Astrocyte (in vitro differentiated cells and primary cell): ENCODE results near the gene SNAPIN. TPM values are rescaled to one million over a fixed set of nuclear protein-coding genes. Genes with fewer than 3 reads are reported as not detected.
A peak's percentile ranks its signal among the peaks of the same experiment; 100 is the strongest.

Experiments
- DNase-seq: peaks from one replicate; pipeline ENCODE4 v3.0.0-alpha.2; 2010; ENCODE audit warnings: low read depth
- FAIRE-seq: peaks from 2 replicates; lab custom pipeline; 2011; peaks lifted over from hg19 to GRCh38; lab: Jason Lieb, UNC
- H2AFZ ChIP-seq: 2 replicates; pipeline ENCODE4 v1.6.0; 2012; ENCODE audit warnings: low read depth, low read length, inconsistent platforms
- H3K27ac ChIP-seq: 2 replicates; pipeline ENCODE4 v1.5.1; 2011; ENCODE audit warnings: low read depth, low read length, inconsistent platforms
- H3K27me3 ChIP-seq: 2 replicates; pipeline ENCODE4 v1.6.0; 2011; ENCODE audit warnings: low read length, inconsistent platforms; ENCODE audit not compliant: insufficient read depth
- H3K36me3 ChIP-seq: 2 replicates; pipeline ENCODE4 v1.5.1; 2011; ENCODE audit warnings: low read length, inconsistent platforms; ENCODE audit not compliant: insufficient read depth
- H3K4me1 ChIP-seq: 2 replicates; pipeline ENCODE4 v1.5.1; 2011; ENCODE audit warnings: low read length, inconsistent platforms; ENCODE audit not compliant: insufficient read depth
- H3K4me2 ChIP-seq: 2 replicates; pipeline ENCODE4 v1.6.0; 2012; ENCODE audit warnings: low read length, inconsistent platforms
- H3K4me3 ChIP-seq: 2 replicates; pipeline ENCODE4 v1.5.1; 2011; ENCODE audit warnings: low read depth, mild to moderate bottlenecking, low read length, inconsistent platforms; ENCODE audit not compliant: insufficient read depth
- H3K79me2 ChIP-seq: 2 replicates; pipeline ENCODE4 v1.6.0; 2012; ENCODE audit warnings: mild to moderate bottlenecking, low read length, inconsistent platforms; ENCODE audit not compliant: insufficient read depth
- H3K9ac ChIP-seq: 2 replicates; pipeline ENCODE4 v1.6.0; 2012; ENCODE audit warnings: mild to moderate bottlenecking, low read length, inconsistent platforms
- H3K9me3 ChIP-seq: 2 replicates; pipeline ENCODE4 v1.5.1; 2012; ENCODE audit warnings: low read depth, mild to moderate bottlenecking, low read length, inconsistent platforms; ENCODE audit not compliant: insufficient read depth
- H4K20me1 ChIP-seq: 2 replicates; pipeline ENCODE4 v1.6.0; 2012; ENCODE audit warnings: low read length, inconsistent platforms; ENCODE audit not compliant: insufficient read depth
- H3K27ac Mint-ChIP-seq: one replicate; pipeline ENCODE4 v1.8.0; 2021; ENCODE audit warnings: mild to moderate bottlenecking, mixed read lengths; ENCODE audit not compliant: unreplicated experiment
- H3K27me3 Mint-ChIP-seq: one replicate; pipeline ENCODE4 v1.8.0; 2021; ENCODE audit warnings: low read depth, mixed read lengths; ENCODE audit not compliant: unreplicated experiment
- H3K36me3 Mint-ChIP-seq: one replicate; pipeline ENCODE4 v1.8.0; 2021; ENCODE audit warnings: low read depth, mixed read lengths; ENCODE audit not compliant: unreplicated experiment
- H3K4me1 Mint-ChIP-seq: one replicate; pipeline ENCODE4 v1.8.0; 2021; ENCODE audit warnings: low read depth, mixed read lengths; ENCODE audit not compliant: unreplicated experiment
- H3K4me3 Mint-ChIP-seq: one replicate; pipeline ENCODE4 v1.8.0; 2021; ENCODE audit warnings: mild to moderate bottlenecking, moderate library complexity, mixed read lengths; ENCODE audit not compliant: unreplicated experiment
- H3K9me3 Mint-ChIP-seq: one replicate; pipeline ENCODE4 v1.8.0; 2021; ENCODE audit warnings: mild to moderate bottlenecking, mixed read lengths; ENCODE audit not compliant: unreplicated experiment
- CTCF ChIP-seq: IDR thresholded peaks from 2 replicates; pipeline ENCODE4 v1.5.1; 2011; ENCODE audit warnings: low read depth, mild to moderate bottlenecking, inconsistent platforms, low read length, moderate library complexity; ENCODE audit not compliant: insufficient read depth
- EZH2 ChIP-seq: IDR thresholded peaks from 2 replicates; pipeline ENCODE4 v1.6.1; 2012; ENCODE audit warnings: mild to moderate bottlenecking, low read length, inconsistent platforms; ENCODE audit not compliant: insufficient read depth
- total RNA-seq: library from RNA; stranded (reverse); gene quantifications from 2 replicates; pipeline ENCODE4 v1.2.1, GENCODE V29; 2021

Gene SNAPIN
- total RNA-seq, 1 donor from 2014 or later: 31.3 TPM

GRCh38 chr1:153611356-153611755 is 47.1 kb upstream of the SNAPIN start:
- Mint-ChIP-seq H3K27me3 (no peaks in the 10 kb centered on the region), H3K4me1 (peaks cover 20% of the 10 kb centered on the region), H3K4me3 (no peak overlapping the region), H3K27ac (peak overlapping the region; percentile 44), H3K9me3 (no peaks in the 10 kb centered on the region), H3K36me3 (peaks cover 5% of the 10 kb centered on the region)
- Histone ChIP-seq H3K4me3 (peak overlapping the region; percentile 93), H2AFZ (no peak overlapping the region), H4K20me1 (peaks cover 7% of the 10 kb centered on the region), H3K27me3 (no peaks in the 10 kb centered on the region), H3K36me3 (peaks cover 16% of the 10 kb centered on the region), H3K79me2 (peaks cover 71% of the 10 kb centered on the region), H3K9me3 (no peaks in the 10 kb centered on the region), H3K27ac (peak overlapping the region; percentile 89), H3K4me1 (peaks cover 47% of the 10 kb centered on the region), H3K9ac (peak overlapping the region; percentile 98), H3K4me2 (peak overlapping the region; percentile 87)
- TF ChIP-seq CTCF (no peak), EZH2 (no peak)
- DNase-seq (no peak), FAIRE-seq (no peak)

- H2AFZ ChIP-seq: peak overlapping the region; percentile 26
- TF ChIP-seq EZH2 (no peak), CTCF (no peak)
- Mint-ChIP-seq H3K27me3 (no peaks in the 10 kb centered on the region), H3K36me3 (peaks cover 7% of the 10 kb centered on the region), H3K4me3 (peak overlapping the region; percentile 63), H3K27ac (peak overlapping the region; percentile 66), H3K4me1 (peaks cover 20% of the 10 kb centered on the region), H3K9me3 (no peaks in the 10 kb centered on the region)
- peak overlapping the region; percentile 93 for H3K4me3 ChIP-seq
- peaks cover 7% of the 10 kb centered on the region for H3K36me3 ChIP-seq
- peak overlapping the region; percentile 89 for H3K27ac ChIP-seq
- no peak for FAIRE-seq
- H4K20me1 ChIP-seq: peaks cover 7% of the 10 kb centered on the region
- H3K79me2 ChIP-seq: peaks cover 62% of the 10 kb centered on the region
- peak overlapping the region; percentile 98 for H3K9ac ChIP-seq
- no peaks in the 10 kb centered on the region for H3K27me3 ChIP-seq
- no peaks in the 10 kb centered on the region for H3K9me3 ChIP-seq
- H3K4me1 ChIP-seq: peaks cover 47% of the 10 kb centered on the region
- no peak for DNase-seq
- peak overlapping the region; percentile 87 for H3K4me2 ChIP-seq
Measured at GRCh38 chr1:153612111-153612754, 46.3 kb upstream of the SNAPIN start.

- peak within 1 kb of the TSS; percentile 89 for H3K27ac ChIP-seq
- FAIRE-seq (no peak), DNase-seq (peak; percentile 57)
- H3K4me3 ChIP-seq: peak within 1 kb of the TSS; percentile 93
- H3K4me2 ChIP-seq: peak within 1 kb of the TSS; percentile 87
- TF ChIP-seq EZH2 (no peak), CTCF (no peak)
- peaks cover under 1% of the 10 kb centered on the region for H3K36me3 ChIP-seq
- peaks cover 7% of the 10 kb centered on the region for H4K20me1 ChIP-seq
- Mint-ChIP-seq H3K9me3 (no peaks in the 10 kb centered on the region), H3K27me3 (no peaks in the 10 kb centered on the region), H3K4me3 (peak within 1 kb of the TSS; percentile 63), H3K27ac (peak within 1 kb of the TSS; percentile 66), H3K36me3 (peaks cover 6% of the 10 kb centered on the region), H3K4me1 (peaks cover 20% of the 10 kb centered on the region)
- H3K9me3 ChIP-seq: no peaks in the 10 kb centered on the region
- peaks cover 56% of the 10 kb centered on the region for H3K79me2 ChIP-seq
- peaks cover 44% of the 10 kb centered on the region for H3K4me1 ChIP-seq
- peak within 1 kb of the TSS; percentile 98 for H3K9ac ChIP-seq
- no peaks in the 10 kb centered on the region for H3K27me3 ChIP-seq
- peak within 1 kb of the TSS; percentile 26 for H2AFZ ChIP-seq
Measured at GRCh38 chr1:153612755-153613331, 45.7 kb upstream of the SNAPIN start, which contains the start of gene S100A16. S100A16 (minus strand) TSS chr1:153613137; CDS start chr1:153608151, 4,986 bp downstream.
